ENCODE measurements around the gene KRT17. TPM values are rescaled to one million over a fixed set of nuclear protein-coding genes. Genes with fewer than 3 reads are reported as not detected.
"Not testable (repeated sequence)": the region's sequence is repeated elsewhere in the genome, so short reads cannot be mapped to it uniquely, and the experiment has no call there.

KRT17 gene
- total and polyA plus RNA-seq, 12 donors: 0.39 to 1.3 (median 0.55) TPM; not detected in 7

- Histone ChIP-seq H3K4me3 (no peak overlapping the region), H3K9me3 (replicated peaks in 1 of 3) (no peaks in the 10 kb centered on the region), H3K36me3 (replicated peaks in 1 of 2) (no peaks in the 10 kb centered on the region), H3K27ac (no peak overlapping the region), H3K27me3 (no peaks in the 10 kb centered on the region), H3K4me1 (replicated peaks in 1 of 2) (peaks cover 0 to 8% of the 10 kb centered on the region in 2 donors)
- 83 to 91% (median 89%) methylated on average over 13 to 15 of the region's 15 CpGs for WGBS, 4 donors
- intact Hi-C loops (cut with DNase I): no loop called here
- TF ChIP-seq CTCF (IDR thresholded peaks at IDR 0.05): no peak
- no peak for TF ChIP-seq POLR2A (IDR thresholded peaks at IDR 0.05)
- no peak for DNase-seq
Measured at GRCh38 chr17:41631898-41632285, 7.5 kb upstream of the KRT17 start.

GRCh38 chr17:41631025-41631897 lies 6.9 kb upstream of the KRT17 start:
- TF ChIP-seq POLR2A (IDR thresholded peaks at IDR 0.05) (no peak), CTCF (IDR thresholded peaks at IDR 0.05) (no peak)
- Histone ChIP-seq H3K36me3 (replicated peaks in 1 of 2) (no peaks in the 10 kb centered on the region), H3K4me1 (replicated peaks in 1 of 2) (peaks cover 0 to 8% of the 10 kb centered on the region in 2 donors), H3K27me3 (no peaks in the 10 kb centered on the region), H3K4me3 (no peak overlapping the region), H3K27ac (no peak overlapping the region), H3K9me3 (replicated peaks in 1 of 3) (no peaks in the 10 kb centered on the region)
- intact Hi-C loops (cut with DNase I): no loop called here
- 76 to 85% (median 84%) methylated on average over 5 to 8 of the region's 8 CpGs for WGBS, 4 donors
- DNase-seq: no peak

- Histone ChIP-seq H3K27me3 (no peaks in the 10 kb centered on the region), H3K9me3 (replicated peaks in 1 of 3) (no peaks in the 10 kb centered on the region), H3K4me1 (replicated peaks in 1 of 2) (peaks cover 0 to 2% of the 10 kb centered on the region in 2 donors), H3K27ac (no peak overlapping the region), H3K36me3 (replicated peaks in 1 of 2) (no peaks in the 10 kb centered on the region), H3K4me3 (no peak overlapping the region)
- DNase-seq: no peak
- intact Hi-C loops (cut with DNase I): no loop called here
- no peak for TF ChIP-seq POLR2A (IDR thresholded peaks at IDR 0.05)
- TF ChIP-seq CTCF (IDR thresholded peaks at IDR 0.05): no peak
- WGBS, 4 donors: 77 to 85% (median 79%) methylated on average over 8 to 13 of the region's 13 CpGs
Measured at GRCh38 chr17:41629826-41630670, 5.7 kb upstream of the KRT17 start.

GRCh38 chr17:41629316-41629715 lies 4.9 kb upstream of the KRT17 start:
- no peaks in the 10 kb centered on the region for H3K27me3 ChIP-seq
- WGBS, 4 donors: 86 to 93% (median 89%) methylated on average over 3 to 10 of the region's 10 CpGs
- no peak for DNase-seq

GRCh38 chr17:41628621-41629255 lies 4.4 kb upstream of the KRT17 start:
- 87 to 90% (median 89%) methylated on average over 11 of the region's 11 CpGs for WGBS, 4 donors
- H3K27me3 ChIP-seq; H3K36me3 ChIP-seq (replicated peaks in 1 of 2); H3K9me3 ChIP-seq (replicated peaks in 1 of 3); intact Hi-C loops (cut with DNase I); H3K4me1 ChIP-seq (replicated peaks in 1 of 2); H3K27ac ChIP-seq; DNase-seq; H3K4me3 ChIP-seq: not testable (repeated sequence)

More at GRCh38 chr17:41629316-41629715, 4.9 kb upstream of the KRT17 start:
- Histone ChIP-seq H3K27ac (no peak overlapping the region), H3K36me3 (replicated peaks in 1 of 2) (no peaks in the 10 kb centered on the region), H3K4me1 (replicated peaks in 1 of 2) (no peaks in the 10 kb centered on the region), H3K4me3 (no peak overlapping the region), H3K9me3 (replicated peaks in 1 of 3) (no peaks in the 10 kb centered on the region)
- no peak for TF ChIP-seq CTCF (IDR thresholded peaks at IDR 0.05)
- TF ChIP-seq POLR2A (IDR thresholded peaks at IDR 0.05): no peak
- intact Hi-C loops (cut with DNase I): no loop called here

GRCh38 chr17:41628073-41628370 lies 3.6 kb upstream of the KRT17 start:
- 55 to 56% methylated on average over 1 of the region's 1 CpG; no CpG with 5 or more reads in 2 of the 4 donors for WGBS, 4 donors
- H3K4me1 ChIP-seq (replicated peaks in 1 of 2); H3K36me3 ChIP-seq (replicated peaks in 1 of 2); H3K4me3 ChIP-seq; H3K27ac ChIP-seq; DNase-seq; H3K9me3 ChIP-seq (replicated peaks in 1 of 3); intact Hi-C loops (cut with DNase I); H3K27me3 ChIP-seq: not testable (repeated sequence)

Data from adrenal gland (tissue), 12 donors.